Bone marrow (tissue), 2 donors: ENCODE results near the gene IGF2.
"Not testable (repeated sequence)": the region's sequence is repeated elsewhere in the genome, so short reads cannot be mapped to it uniquely, and the experiment has no call there.

Experiments used
- DNase-seq, 2 donors: peaks; one replicate each; lab custom pipeline; 2025; lab: John Stamatoyannopoulos, UW

Gene IGF2, protein sequence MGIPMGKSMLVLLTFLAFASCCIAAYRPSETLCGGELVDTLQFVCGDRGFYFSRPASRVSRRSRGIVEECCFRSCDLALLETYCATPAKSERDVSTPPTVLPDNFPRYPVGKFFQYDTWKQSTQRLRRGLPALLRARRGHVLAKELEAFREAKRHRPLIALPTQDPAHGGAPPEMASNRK

DNA sequence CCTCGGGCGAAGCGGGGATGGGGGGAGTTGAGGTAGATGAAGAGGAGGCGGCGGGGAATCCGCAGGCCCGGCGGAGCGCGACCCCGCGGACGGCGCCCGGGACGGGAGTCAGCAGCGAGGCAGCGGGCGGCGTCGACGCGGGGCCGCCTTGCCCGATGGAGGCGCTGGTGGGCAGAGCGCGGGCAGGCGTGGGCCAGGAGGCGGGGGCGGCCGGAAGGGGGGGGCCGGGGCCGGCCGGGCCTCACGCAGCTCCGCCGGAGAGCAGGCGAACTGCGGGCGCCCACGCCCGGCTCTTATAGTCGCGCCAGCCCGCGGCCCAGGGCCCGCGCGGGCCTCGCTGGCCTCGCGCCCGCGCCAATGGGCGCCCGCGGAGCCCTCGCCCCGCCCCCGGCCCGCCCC is at the start of gene IGF2:
IGF2 (minus strand) TSS at position 267 of the 399 bp plus-strand sequence. CDS start 3,866 bp downstream, outside the sequence.
- no peak for DNase-seq

- DNase-seq = no peak
Observed at GRCh38 chr11:2188745-2189144, 49.6 kb upstream of the IGF2 start.

DNA sequence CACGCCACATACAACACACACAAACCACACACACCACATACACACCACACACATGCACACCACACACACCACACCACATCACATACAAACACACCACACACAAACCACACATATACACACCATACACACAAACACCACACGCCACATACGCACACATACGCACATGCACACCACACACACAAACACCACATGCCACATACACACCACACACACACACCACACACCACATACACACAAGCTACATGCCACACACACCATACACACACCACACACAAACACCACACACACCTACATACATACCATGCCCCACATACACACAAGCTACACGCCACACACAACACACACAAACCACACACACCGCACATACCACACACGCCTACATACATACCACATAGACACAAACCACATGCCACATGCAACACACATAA is 48.1 kb upstream of the IGF2 start:
- DNase-seq = no peak

- DNase-seq = peak in 1 of 2 donors; percentile 15
Observed at GRCh38 chr11:2186669-2187279, 47.6 kb upstream of the IGF2 start.

DNA sequence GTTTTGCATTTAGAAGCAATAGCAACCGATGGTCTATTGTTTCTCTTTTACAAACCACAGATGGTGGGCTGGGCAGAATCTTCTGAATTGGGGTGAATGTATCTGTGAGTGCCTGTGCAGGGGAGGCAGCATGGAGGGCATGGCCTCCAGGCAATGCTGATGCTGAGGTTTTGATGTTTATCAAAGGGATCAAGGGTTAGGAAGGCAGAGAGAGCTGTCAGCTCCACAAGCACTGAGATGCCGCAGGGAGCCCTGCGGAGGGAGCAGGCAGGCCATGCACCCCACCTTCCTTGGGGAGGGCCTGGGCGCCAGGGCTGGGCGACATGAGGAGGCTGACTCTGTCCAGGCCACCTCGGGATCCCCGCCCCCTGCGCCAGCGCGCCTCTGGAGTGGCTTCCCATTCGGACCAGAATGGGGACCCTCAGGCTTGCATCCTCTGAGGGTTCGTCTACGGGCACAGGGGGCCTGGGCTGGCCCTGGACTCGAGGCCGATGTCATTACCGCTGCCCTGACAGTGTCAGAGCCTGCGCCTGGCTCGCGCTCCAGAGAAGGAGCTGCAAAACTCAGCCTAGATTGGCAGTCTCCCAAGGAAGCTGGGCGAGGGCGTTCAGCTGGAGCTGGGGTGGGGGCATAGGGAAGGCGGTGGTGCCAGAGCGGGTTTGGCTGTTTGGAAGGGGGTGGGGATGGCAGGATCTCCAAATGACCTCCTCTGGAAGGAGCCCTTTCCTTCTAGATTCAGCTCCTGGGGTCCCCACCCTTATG is 46.3 kb upstream of the IGF2 start:
- no peak for DNase-seq

DNA sequence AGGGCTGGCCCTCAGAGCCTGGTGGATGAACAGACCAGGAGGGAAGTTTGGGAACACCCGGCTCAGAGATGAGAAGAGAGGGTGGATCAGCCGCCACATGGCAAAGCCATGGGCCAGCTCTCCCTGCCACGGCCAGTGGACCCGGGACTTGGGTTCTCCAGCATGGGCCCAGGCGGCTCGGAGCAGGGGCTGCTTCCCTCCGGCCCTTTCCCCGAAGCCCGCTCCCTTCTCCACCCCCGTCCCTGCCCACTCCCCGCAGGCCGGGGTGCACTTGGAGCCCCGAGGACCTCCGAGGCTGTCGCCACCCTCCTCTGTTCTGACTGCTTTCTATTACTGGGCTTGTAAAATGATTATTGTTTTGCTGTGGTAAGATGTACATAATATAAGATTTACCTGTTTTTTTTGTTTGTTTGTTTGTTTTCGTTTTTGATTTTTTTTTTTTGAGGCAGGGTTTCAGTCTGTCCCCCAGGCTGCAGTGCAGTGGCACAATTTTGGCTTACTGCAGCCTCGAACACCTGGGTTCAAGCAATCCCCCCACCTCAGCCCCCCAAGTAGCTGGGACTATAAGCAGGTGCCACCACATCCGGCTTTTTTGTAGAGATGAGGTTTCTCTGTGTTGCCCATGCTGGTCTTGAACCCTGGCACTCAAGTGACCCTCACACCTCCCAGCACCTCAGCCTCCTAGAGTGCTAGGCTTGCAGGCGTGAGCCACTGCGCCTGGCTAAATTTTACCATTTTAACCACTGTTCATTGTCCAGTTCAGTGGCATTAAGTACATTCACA is 43.7 kb upstream of the IGF2 start:
- no peak for DNase-seq

GRCh38 chr11:2182075-2182474 is 42.9 kb upstream of the IGF2 start:
- no peak for DNase-seq

DNA sequence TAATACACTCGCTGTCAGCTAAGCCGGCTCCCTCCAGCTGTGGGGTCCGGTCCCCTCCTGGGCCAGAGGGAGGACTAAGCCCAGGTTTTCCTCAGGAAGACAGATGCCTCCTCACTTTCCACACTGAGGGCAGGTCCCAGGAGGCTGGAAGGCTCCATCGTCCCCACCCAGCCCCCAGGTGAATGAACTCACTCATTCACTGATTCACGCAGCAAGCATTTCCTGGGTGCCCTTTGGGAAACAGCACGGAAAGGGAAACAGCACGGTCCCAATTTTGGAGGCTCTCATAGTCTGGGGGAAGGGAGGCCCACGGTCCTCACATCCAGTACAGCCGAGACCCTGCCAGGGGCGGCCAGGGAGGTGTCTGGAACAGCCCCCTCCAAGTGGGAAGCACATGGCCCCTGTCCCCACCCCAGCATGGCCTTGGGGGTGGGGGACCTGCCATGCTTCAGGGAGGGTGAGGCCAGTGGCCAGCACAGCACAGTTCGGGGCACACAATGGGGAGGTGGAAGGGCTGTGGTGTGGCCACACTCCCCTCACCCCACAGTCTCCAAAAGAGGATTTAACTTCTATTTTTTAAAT is 41.7 kb upstream of the IGF2 start:
- no peak for DNase-seq

DNA sequence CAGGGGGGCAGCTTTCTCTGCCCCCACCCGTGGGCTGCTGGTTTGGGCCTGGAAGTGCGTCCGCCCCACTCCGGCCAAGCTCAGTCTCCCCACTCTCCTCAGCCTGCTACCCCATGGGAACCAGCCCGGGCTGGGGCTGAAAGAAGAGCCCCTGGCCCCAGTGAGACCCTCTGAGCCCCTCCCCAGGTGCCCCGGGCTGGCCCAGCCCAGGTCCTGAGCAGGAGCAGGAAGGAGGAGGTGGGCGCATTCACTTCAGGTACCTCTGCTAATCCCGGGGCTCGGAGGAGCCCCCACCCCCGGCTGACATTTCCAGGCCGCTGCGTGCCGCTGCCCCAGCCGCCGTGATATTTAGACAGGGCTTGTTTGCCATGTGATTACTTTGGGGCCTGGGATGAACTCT is 41.2 kb upstream of the IGF2 start:
- no peak for DNase-seq

GRCh38 chr11:2179516-2179915 is 40.3 kb upstream of the IGF2 start:
- DNase-seq = no peak

DNA sequence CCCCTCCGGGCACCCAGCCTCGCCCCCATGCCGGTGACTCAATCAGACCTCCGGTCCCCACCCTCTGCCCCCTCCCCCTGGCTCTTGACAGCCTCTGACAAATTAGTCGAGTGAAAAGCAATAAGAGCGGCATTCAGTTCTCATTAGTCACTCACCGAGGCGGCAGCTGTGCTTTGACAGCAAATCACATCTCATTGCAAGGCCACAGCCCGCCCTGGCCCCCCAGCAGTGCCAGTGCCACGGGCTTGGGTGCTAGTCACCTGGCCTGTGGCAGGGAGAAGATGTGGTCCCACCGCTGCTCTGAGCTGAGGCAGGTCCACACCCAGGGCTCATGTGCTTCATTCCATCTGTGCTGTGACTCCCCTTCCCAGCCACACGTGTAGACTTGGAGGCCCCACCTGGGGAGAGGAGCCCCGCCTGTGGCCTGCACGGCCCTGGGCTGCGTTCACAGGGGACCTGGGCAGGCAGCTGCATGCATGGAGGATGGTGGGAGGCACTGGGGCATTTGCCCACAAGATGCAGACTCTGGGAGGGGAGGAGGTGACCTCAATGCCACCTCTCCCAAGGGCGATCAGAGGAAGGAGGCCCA is 39.8 kb upstream of the IGF2 start:
- no peak for DNase-seq

DNA sequence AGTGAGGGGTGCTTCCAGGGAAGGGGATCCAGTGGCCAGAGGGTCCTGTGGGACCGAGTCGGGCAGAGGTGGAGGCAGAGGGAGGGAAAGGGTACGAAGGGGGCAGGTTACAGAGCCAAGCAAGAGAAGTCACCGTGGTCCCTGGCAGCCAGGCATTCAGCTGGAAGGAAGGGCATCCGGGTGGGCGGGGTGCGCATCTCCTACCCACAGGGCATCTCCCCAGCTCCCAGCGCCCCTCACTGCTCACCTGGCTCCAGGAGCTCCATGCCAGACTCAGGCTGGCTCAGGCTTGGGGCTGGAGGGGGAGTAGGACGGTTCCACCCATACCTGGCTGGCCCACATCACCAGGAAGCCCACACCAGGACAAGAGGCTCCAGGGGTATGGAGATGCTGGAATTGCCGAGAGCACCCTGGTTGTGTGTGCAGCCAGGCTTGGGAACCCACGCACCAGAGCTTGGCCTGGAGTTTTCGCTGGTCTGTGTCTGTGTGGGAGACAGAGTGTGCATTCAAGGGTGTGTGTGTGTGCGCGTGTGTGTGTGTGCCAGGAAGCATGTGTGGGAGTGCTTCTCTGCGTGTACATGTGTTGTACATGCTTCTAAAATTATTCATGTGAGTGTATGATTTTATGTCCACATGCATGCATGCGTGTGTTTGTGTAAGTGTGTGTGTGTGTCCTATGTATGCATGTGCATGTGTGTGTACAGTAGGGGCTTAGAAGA is 39.0 kb upstream of the IGF2 start:
- DNase-seq = not testable (repeated sequence)

DNA sequence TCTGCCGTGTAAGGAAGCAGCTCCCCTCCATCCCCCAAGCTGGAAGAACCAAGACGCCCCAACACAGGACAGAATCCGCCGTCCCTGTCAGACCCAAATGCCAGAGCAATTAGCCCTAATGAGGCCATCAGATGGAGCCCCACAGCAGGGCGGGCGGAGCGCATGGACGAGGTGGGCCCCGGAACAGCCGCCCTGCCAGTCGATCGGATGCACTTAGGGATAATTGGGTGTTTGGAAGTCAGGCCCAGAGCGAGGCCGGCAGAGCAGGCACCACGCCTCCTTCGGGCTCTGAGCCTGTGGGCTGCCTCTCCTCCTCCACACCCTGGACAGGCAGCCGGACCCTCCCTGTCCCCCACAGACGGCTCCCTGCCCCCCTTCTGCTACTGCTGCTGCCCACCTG is 37.9 kb upstream of the IGF2 start:
- DNase-seq = no peak

DNA sequence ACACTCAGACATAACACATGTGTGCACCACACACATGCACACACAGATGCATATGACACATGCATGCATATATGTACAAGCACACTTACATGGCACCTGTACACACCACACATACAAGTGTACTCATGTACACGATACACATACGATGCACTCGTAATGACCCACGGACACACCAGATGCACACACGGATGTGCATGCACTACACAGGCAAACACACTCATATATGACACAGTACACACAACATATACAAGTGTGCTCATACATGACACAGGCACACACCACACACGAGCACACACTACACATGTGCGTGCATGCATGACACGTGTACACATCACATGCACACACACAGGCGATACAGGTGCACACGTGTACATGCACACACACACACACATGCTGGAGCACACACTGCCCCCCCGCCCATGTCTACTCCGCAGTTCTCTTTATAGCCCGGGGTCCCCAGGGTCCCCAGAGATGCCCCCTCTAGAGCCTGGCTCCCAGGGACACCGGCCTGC is 37.3 kb upstream of the IGF2 start:
- DNase-seq = no peak

- DNase-seq = no peak
Observed at GRCh38 chr11:2175659-2176058, 36.5 kb upstream of the IGF2 start.

- no peak for DNase-seq
Observed at GRCh38 chr11:2174361-2174760, 35.2 kb upstream of the IGF2 start.

- no peak for DNase-seq
Observed at GRCh38 chr11:2173761-2174160, 34.6 kb upstream of the IGF2 start.

- no peak for DNase-seq
Observed at GRCh38 chr11:2173150-2173693, 34.0 kb upstream of the IGF2 start.

GRCh38 chr11:2172676-2173075 is 33.5 kb upstream of the IGF2 start:
- DNase-seq = no peak

DNA sequence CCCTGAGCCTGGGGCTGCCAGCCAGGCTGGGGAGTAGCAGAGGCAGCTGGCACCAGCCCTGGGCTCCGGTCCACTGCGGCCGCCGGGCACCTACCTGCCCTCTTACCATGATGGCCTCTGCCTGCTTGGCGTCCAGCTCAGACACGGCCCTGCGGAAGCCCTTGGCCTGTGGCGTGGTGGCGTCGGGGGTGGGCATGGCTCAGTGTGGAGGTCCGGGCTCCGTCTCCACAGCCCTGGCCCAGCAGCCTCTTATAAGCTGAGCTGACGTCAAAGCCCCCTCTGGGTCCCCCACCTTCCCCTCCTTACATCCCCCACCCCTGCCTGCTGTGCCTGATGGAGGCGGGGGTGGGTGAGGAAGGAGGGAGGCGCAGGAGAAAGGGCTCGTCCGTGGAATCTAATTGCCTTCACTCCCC is 32.4 kb upstream of the IGF2 start, which contains the start of gene TH:
TH (minus strand) TSS at position 225 of the 413 bp plus-strand sequence; CDS start at position 196, 29 bp downstream.
- no peak for DNase-seq
